Stimulated activated CD4-positive, alpha-beta T cell treated with anti-CD3 and anti-CD28 coated beads, Interleukin-12 subunit alpha, Interleukin-12 subunit beta, amount 100 ng/mL, for 24 hours (primary cell): ENCODE results near the gene COA1.
"Not testable (repeated sequence)": the region's sequence is repeated elsewhere in the genome, so short reads cannot be mapped to it uniquely, and the experiment has no call there.

ENCODE experiments used
- DNase-seq, 2 experiments: peaks; one replicate each; pipeline ENCODE4 v3.0.0-alpha.2; 2020; ENCODE audit warnings: low read depth in 2 of 2

COA1 gene

GRCh38 chr7:43729214-43729923 lies at the start of gene COA1:
TSS of gene COA1 (minus strand) at chr7:43729523. CDS start at chr7:43648614, 80,909 bp downstream.
- peak; percentile 66 to 72 for DNase-seq

- not testable (repeated sequence) for DNase-seq
Observed at GRCh38 chr7:43778293-43779044, 49.1 kb upstream of the COA1 start.

- not testable (repeated sequence) for DNase-seq
Observed at GRCh38 chr7:43775255-43775654, 45.9 kb upstream of the COA1 start.

GRCh38 chr7:43773268-43773667 lies 43.9 kb upstream of the COA1 start:
- DNase-seq = not testable (repeated sequence)

GRCh38 chr7:43771573-43771972 lies 42.2 kb upstream of the COA1 start:
- DNase-seq = no peak

- DNase-seq = no peak
Observed at GRCh38 chr7:43771128-43771527, 41.8 kb upstream of the COA1 start.

- no peak for DNase-seq
Observed at GRCh38 chr7:43769791-43770465, 40.6 kb upstream of the COA1 start.

- no peak for DNase-seq
Observed at GRCh38 chr7:43769281-43769680, 40.0 kb upstream of the COA1 start.

GRCh38 chr7:43768887-43769272 lies 39.6 kb upstream of the COA1 start:
- no peak for DNase-seq

GRCh38 chr7:43768201-43768886 lies 39.0 kb upstream of the COA1 start:
- no peak for DNase-seq

GRCh38 chr7:43767311-43767710 lies 38.0 kb upstream of the COA1 start:
- DNase-seq = no peak

- DNase-seq = no peak
Observed at GRCh38 chr7:43766564-43766963, 37.2 kb upstream of the COA1 start.

GRCh38 chr7:43764807-43765491 lies 35.6 kb upstream of the COA1 start:
- no peak for DNase-seq

GRCh38 chr7:43764039-43764761 lies 34.9 kb upstream of the COA1 start:
- DNase-seq = peak; percentile 25 to 56

GRCh38 chr7:43763183-43763582 lies 33.9 kb upstream of the COA1 start:
- DNase-seq = no peak

- no peak for DNase-seq
Observed at GRCh38 chr7:43761938-43762692, 32.8 kb upstream of the COA1 start.

GRCh38 chr7:43761382-43761781 lies 32.1 kb upstream of the COA1 start:
- no peak for DNase-seq

- DNase-seq = no peak
Observed at GRCh38 chr7:43760861-43761260, 31.5 kb upstream of the COA1 start.

GRCh38 chr7:43758822-43759683 lies 29.7 kb upstream of the COA1 start:
- DNase-seq = peak in 1 of 2 experiments; percentile 29
